22Rv1 (cell line): ENCODE data around the gene COG5.
"Not testable (repeated sequence)": the region's sequence is repeated elsewhere in the genome, so short reads cannot be mapped to it uniquely, and the experiment has no call there.

Experiments used
- H3K27ac ChIP-seq: fragments of 450-650 bp; 2 replicates; pipeline ENCODE4 v1.5.1; 2017
- ZFX ChIP-seq: fragments of 450-650 bp; IDR thresholded peaks from 2 replicates; pipeline ENCODE4 v1.6.1; 2017; ENCODE audit warnings: antibody characterized with exemption, borderline replicate concordance
- TF ChIP-seq, protein P1 (sequence below): fragments of 450-650 bp; IDR thresholded peaks from 2 replicates; pipeline ENCODE4 v1.5.1; 2017; ENCODE audit warnings: mild to moderate bottlenecking

Gene COG5

DNA sequence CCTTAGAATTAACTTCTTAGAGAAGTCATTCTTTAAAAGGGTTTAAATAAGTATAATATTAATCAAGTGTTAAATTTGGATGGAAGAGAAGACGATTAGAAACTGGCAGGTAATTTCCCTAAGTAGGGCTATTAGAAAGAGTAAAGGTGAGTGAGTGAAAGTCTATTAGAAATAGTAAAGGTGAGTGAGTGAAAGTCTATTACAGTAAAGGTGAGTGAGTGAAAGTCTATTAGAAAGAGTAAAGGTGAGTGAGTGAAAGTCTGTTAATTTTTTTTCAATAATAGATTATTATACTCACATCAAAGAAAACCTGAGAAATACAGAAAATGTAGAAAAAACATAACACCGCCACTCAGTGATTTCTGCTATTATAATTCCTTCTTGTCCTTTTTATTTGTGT is 405.7 kb downstream of the COG5 start:
- TF ChIP-seq, protein P1, sequence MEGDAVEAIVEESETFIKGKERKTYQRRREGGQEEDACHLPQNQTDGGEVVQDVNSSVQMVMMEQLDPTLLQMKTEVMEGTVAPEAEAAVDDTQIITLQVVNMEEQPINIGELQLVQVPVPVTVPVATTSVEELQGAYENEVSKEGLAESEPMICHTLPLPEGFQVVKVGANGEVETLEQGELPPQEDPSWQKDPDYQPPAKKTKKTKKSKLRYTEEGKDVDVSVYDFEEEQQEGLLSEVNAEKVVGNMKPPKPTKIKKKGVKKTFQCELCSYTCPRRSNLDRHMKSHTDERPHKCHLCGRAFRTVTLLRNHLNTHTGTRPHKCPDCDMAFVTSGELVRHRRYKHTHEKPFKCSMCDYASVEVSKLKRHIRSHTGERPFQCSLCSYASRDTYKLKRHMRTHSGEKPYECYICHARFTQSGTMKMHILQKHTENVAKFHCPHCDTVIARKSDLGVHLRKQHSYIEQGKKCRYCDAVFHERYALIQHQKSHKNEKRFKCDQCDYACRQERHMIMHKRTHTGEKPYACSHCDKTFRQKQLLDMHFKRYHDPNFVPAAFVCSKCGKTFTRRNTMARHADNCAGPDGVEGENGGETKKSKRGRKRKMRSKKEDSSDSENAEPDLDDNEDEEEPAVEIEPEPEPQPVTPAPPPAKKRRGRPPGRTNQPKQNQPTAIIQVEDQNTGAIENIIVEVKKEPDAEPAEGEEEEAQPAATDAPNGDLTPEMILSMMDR = no peak
- TF ChIP-seq ZFX = no peak
- no peak overlapping the region for H3K27ac ChIP-seq

DNA sequence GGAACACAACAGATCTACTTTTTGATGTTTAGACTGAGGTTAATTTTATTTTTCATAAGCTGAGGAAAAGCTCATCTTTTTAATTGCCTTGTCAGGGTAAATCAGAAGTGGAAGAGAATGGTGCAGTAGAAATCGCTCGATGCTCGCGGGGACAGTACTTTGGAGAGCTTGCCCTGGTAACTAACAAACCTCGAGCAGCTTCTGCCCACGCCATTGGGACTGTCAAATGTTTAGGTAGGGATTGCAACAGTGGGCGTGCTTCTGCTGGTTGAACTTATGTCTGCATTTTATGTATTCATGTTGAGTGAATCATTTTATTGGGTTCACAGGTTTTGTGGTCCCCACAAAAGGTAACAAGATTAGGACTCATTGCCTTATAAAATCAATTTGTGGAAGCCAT is 406.6 kb downstream of the COG5 start:
- TF ChIP-seq ZFX = no peak
- TF ChIP-seq, protein P1 = no peak
- H3K27ac ChIP-seq = no peak overlapping the region

DNA sequence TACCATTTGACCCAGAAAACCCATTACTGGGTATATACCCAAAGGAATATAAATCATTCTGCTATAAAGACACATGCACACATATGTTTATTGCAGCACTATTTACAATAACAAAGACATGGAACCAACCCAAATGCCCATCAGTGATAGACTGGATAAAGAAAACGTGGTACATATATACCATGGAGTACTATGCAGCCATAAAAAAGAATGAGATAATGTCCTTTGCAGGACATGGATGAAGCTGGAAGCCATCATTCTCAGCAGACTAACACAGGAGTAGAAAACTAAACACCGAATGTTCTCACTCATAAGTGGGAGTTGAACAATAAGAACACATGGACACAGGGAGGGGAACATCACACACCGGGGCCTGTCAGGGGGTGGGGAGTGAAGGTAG is 408.0 kb downstream of the COG5 start:
- not testable (repeated sequence) for H3K27ac ChIP-seq

DNA sequence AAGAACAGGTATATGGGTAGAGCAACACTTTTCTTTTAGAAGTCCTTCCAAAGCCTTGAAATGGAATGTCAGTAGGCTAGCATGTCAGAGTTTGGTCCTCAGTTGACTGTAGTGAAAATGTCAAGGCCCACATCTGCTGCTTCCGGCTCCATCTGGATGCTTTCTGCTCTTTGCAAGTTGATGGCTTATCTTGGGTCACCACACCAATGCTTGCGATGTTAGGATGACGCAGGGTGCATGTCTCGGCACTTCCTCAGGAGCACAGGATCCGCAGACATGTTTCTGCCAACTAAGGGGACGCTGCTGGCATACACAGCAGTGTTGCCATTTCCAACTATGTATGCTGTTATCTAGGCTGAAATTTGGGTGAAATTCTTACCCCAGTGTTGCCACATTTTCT is 408.9 kb downstream of the COG5 start:
- no peak for TF ChIP-seq ZFX
- TF ChIP-seq, protein P1 = no peak
- H3K27ac ChIP-seq = no peak overlapping the region

DNA sequence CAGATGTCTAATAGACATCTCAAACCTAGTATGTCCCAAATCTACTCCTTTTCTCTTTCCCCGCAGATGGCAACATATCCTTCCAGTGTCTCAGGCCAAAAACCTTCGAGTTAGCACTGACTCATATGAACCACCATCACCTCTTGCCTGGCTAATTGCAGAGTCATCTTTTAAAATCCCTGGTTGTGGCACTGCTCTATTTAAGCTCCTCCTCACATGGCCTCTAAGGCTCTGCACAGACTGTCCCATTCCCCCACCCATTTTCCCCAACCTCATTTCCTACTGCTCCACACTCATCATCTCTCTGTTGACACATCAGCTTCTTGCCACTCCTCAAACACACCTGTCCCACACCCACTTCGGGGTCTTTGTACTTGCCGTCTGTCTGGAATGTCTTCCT is 411.7 kb downstream of the COG5 start:
- TF ChIP-seq, protein P1 = no peak
- TF ChIP-seq ZFX = no peak

More for the DNA sequence above, 411.7 kb downstream of the COG5 start:
- no peak overlapping the region for H3K27ac ChIP-seq
